Eye (tissue), 1 donor: ENCODE data around the gene HLTF.
A peak's percentile ranks its signal among the peaks of the same experiment; 100 is the strongest.

Source experiments
- DNase-seq: peaks from one replicate; pipeline ENCODE4 v3.0.0-alpha.2; 2015

The HLTF gene

GRCh38 chr3:149081772-149082171 is 4.6 kb downstream of the HLTF start:
- no peak for DNase-seq

- DNase-seq = no peak
Observed at GRCh38 chr3:149080699-149081091, 5.6 kb downstream of the HLTF start.

- no peak for DNase-seq
Observed at GRCh38 chr3:149080011-149080698, 6.2 kb downstream of the HLTF start.

GRCh38 chr3:149077628-149078027 is 8.7 kb downstream of the HLTF start:
- DNase-seq = peak; percentile 48

DNA sequence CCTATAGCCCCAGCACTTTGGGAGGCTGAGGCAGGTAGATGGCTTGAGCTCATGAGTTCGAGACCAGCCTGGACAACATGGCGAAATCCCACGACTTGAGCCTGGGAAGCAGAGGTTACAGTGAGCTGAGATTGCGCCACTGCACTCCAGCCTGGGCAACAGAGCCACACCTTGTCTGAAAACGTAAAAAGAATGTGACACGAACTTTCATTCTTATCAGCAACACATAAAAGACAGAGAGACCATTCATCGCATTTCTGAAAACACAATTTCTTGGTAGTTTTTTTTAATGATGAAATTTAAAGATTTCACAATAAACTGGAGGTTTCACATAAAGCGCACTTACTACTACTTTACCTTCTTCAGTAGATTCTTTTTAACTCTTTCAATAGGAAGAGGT is 18.4 kb downstream of the HLTF start:
- DNase-seq = no peak

GRCh38 chr3:149061776-149062175 is 24.6 kb downstream of the HLTF start:
- DNase-seq = no peak

GRCh38 chr3:149058602-149059001 is 27.7 kb downstream of the HLTF start:
- DNase-seq = no peak

DNA sequence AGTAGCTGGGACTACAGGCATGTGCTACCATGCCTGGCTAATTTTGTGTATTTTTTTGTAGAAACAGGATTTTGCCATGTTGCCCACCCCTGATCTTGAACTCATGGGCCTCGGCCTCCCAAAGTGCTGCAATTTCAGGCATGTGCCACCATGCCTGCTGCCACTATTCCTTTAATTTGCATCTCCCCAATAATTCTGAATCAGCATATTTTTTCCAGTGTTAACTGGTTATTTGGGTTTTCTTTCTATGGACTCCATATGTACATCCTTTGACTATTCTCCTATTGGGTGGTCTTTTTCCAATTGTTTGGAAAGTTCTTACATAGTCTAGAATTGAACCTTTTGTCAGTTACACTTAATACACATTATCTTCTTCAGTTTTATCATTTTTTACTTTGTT is 28.1 kb downstream of the HLTF start:
- no peak for DNase-seq

DNA sequence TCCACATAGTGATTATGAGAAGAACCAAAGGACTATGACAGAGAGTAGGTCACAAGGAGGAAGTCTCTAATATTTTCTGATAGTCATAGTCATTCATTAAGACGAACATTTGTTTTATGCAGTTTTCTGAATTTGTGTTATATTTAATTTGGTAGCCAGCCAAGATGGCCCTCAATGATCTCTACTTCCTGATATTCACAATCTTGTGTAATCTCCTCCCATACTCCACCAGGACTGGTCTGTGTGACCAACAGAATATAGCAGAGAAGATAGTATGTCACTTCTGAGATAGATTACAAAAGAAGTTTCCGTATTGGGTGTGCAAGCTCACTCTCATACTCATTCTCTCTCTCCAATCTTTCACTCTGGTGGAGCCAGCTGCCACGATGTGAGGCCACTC is 30.8 kb downstream of the HLTF start:
- DNase-seq = no peak

DNA sequence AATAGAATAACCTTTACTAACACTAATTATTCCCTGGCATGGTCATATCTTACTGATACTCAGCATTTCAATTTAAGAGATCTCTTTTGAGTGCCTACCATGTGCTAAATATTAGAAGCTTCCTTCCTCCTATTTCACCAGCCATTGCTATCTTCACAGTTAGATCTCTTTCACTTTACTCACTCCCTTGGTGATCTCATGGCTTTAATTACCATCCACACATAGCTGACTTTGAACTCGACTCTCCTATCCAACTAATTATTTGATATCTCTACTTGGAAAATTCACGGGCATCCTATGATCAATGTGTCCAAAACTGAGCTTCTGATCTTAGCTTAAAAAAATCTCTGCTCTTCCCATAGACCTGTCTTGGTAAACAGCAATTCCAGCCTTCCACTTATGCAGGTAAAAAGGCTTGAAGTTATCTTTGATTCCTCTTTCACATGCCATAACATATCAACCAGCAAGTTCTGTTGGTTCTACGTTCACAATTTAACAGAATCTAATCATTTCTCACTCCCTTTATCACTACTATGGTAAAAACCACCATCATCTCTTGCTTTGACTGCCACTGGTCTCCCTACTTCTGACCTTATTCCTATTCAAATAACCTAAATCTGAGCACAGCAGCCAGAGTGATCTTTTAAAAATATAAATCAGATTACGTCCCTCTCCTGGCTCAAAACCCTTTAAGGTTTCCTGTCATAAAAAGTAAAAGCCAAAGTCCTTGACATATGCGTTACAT is 41.8 kb downstream of the HLTF start:
- DNase-seq = no peak

GRCh38 chr3:149042789-149043386 is 43.4 kb downstream of the HLTF start:
- no peak for DNase-seq

DNA sequence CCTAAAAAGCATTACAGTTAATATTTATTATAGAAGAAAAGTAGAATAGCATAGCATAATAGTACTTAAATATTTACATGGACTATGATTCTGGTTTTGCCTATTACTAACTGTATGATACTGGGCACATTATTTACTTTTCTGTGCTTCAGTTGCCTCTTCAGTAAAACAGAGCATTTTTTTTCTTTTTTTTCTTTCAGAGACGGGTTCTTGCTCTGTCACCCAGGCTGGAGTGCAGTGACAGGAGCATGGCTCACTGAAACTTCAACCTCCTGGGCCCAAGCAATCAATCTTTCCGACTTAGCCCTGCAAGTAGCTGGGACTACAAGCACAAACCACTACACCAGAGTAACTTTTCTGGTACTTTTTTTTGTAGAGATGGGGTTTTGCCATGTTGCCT is 48.0 kb downstream of the HLTF start:
- DNase-seq = no peak

DNA sequence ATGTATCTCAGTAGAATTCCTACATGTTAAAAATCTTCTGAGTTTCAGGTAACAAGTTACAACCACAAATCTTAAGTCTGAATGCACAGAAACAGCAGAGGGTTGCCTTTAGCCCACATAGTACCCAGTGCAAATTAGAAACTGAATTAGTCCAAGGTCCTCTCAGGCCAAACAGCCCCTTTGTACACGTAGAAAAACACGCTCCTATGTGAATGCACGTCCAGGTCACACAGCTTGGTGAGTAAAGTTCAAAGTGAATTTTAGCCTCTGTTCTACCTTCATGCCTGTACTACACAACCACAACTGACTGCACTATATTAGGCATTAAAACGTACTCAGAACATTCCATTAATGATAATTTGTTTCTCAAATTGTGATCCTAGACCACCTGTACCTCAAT is 48.6 kb downstream of the HLTF start:
- DNase-seq = no peak

DNA sequence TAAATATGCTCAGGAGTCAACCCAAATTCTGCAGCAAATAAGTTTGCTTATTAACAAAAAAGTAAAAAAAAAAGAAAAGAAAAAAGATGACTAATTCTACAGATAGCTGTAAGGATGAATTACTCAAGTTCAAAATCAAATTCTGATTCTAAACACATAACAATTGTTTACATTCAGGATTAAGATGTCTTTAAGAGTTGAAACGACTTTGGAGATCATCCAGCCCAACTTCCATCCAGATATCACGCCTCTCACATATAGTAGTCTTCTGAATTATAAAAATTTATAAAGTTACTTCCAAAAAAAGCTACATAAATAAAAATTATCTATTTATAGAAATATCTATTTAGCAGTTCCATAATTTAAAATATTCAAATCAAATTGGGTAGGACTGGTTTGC is 55.2 kb downstream of the HLTF start:
- no peak for DNase-seq

DNA sequence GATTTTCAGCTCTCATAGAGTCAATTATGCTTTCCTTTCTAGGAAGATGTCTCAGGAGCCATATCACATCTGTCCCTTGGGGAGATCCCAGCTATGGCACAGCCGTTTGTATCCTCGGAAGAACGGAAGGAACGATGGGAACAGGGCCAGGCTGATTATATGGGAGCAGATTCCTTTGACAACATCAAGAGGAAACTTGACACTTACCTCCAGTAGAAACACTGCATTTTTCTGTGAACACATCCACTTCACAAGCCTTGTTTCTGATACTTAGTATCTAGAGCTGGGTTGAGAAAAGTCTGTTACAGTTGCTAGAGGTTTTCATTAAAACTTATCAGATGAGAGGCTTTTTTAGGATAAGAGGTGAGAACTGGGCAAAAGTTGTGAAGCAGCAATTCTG is 59.6 kb downstream of the HLTF start:
- DNase-seq = no peak

GRCh38 chr3:149023951-149024350 is 62.4 kb downstream of the HLTF start:
- DNase-seq = no peak

DNA sequence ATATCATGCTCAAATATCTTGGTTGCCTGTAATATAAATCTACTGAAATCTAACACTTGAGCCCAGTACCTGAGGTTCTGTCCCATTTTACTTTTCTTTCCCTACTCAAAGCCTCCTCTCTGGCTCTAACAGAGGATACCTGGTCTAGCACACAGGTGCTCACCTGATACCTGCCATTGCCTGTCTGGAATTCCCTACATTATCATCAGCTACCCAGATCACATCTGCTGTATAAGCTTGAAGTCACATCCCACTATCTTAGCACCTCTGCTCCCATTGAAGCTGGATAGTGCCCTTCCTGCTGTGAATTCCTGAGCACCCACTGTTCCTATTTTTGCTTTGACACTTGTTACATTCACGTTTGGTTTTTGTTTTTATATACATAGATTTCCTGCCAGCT is 64.5 kb downstream of the HLTF start:
- DNase-seq = no peak

DNA sequence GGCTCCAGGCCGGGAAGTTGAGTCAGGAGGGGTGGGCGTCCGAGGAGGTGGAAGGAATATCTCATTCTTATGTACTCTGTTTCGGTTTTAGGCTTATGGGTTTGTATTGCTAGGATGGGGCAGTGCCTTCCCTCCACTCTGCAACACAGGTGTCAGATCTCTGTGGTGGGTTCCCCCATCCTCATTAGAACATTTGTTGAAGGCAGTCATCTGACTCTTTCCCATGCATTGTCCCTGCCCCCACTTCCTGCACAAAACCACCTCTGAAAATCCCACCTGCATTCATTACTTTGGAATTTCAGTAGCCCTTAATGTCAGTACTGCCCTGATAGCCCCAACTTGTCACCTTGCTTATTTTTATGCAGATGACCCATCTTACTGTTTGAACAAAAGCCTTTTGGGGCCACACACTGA is 65.5 kb downstream of the HLTF start:
- no peak for DNase-seq

DNA sequence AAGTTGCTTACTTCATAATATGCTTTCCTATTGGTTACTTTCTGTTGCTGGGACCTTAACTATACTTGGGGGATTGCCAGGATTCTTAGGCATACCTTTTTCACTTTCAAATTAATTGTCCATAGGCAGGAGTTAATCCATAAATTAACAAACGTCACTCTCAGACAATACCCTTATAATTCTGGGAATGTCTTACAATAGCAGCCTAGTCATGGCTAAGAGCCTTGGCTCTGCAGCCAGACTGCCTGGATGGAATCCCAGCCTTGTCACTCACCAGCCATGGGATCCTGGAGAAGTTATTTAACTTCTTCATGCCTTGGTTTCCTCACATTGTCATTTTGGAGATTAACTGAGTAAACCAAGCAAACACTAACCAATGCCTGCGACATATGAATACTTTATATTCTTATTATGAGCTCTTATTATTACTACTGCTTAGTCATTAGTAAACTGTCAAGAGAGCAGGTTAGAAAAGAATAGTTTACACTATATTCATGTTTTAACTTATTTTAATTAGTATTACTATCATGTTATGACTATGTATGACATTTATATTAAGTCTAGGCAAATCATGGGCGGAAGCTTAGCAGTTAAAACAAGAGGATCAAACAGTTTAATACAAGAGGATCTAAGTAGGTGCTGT is 66.0 kb downstream of the HLTF start:
- no peak for DNase-seq

DNA sequence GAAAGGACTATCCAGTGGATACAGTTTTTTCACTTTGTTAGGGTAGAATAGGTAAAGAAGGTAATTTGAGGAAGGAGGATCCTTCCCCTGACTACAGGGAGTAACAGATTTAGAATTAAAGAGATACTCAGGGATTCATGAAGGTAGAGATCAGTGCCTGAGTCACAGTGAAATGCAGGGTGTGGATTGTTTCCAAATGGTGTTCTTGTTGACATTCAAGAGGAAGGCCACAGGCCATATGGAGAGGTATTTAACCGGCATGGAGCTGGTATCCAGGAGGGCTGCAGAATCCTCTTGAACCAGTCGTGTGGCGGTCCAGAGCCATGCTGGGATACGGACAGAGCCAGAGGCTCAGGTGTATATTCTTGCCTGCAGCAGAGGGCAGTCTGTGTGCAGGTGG is 66.8 kb downstream of the HLTF start:
- DNase-seq = no peak

GRCh38 chr3:149018247-149018646 is 68.1 kb downstream of the HLTF start:
- no peak for DNase-seq

- no peak for DNase-seq
Observed at GRCh38 chr3:149016669-149017541, 69.4 kb downstream of the HLTF start.

DNA sequence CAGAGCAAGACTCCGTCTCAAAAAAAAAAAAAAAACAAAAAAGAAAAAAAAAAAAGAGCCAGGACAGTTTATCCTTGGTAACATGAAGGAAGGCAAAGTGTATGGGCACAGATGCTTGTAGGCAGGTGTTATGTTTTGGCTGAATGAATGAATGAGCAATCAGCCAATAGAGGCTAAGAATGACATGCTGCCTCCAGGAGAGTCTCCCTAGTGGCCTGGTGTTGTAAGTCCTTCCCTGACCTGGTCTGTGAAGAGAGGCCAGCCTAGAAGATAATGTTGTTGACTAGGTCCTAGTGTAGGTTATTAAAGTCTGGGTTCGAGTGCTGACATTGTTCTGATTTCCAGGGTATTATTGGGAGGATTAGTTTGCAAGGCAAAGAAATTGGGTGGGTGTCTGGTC is 70.1 kb downstream of the HLTF start:
- DNase-seq = no peak
